H9 (cell line): Measurements from ENCODE around the gene SPDYE4. TPM values are rescaled to one million over a fixed set of nuclear protein-coding genes. Genes with fewer than 3 reads are reported as not detected.

Experiments
- DNase-seq: peaks from one replicate; pipeline ENCODE4 v3.0.0-alpha.2; 2017
- H2AFZ ChIP-seq: one replicate; pipeline ENCODE4 v1.6.1; 2013; ENCODE audit warnings: mild to moderate bottlenecking, low read length, control low read depth, moderate library complexity
- H2AK5ac ChIP-seq: 2 replicates; pipeline ENCODE4 v1.6.1; 2013; ENCODE audit warnings: low read length, control low read depth, mixed read lengths; ENCODE audit not compliant: insufficient read length
- H2BK120ac ChIP-seq: one replicate; pipeline ENCODE4 v1.6.1; 2013; ENCODE audit warnings: low read depth, mild to moderate bottlenecking, low read length, control low read depth, inconsistent platforms; ENCODE audit not compliant: poor library complexity, severe bottlenecking
- H2BK12ac ChIP-seq: 2 replicates; pipeline ENCODE4 v1.6.1; 2013; ENCODE audit warnings: low read length, control low read depth, mixed read lengths, low read depth; ENCODE audit not compliant: insufficient read length
- H2BK15ac ChIP-seq: 2 replicates; pipeline ENCODE4 v1.6.1; 2013; ENCODE audit warnings: low read depth, low read length, control low read depth
- H2BK20ac ChIP-seq: one replicate; pipeline ENCODE4 v1.6.1; 2013; ENCODE audit warnings: low read depth, mild to moderate bottlenecking, low read length, control low read depth, inconsistent platforms; ENCODE audit not compliant: poor library complexity, severe bottlenecking
- H2BK5ac ChIP-seq: 2 replicates; pipeline ENCODE4 v1.6.1; 2013; ENCODE audit warnings: low read length, control low read depth, mixed read lengths; ENCODE audit not compliant: insufficient read length
- H3K14ac ChIP-seq: 2 replicates; pipeline ENCODE4 v1.6.1; 2013; ENCODE audit warnings: low read length, control low read depth; ENCODE audit not compliant: insufficient read depth
- H3K18ac ChIP-seq: 2 replicates; pipeline ENCODE4 v1.6.1; 2013; ENCODE audit warnings: low read depth, mild to moderate bottlenecking, mixed read lengths, low read length, control low read depth; ENCODE audit not compliant: insufficient read length
- H3K23ac ChIP-seq: 2 replicates; pipeline ENCODE4 v1.6.1; 2013; ENCODE audit warnings: low read length, control low read depth, mixed read lengths, low read depth; ENCODE audit not compliant: insufficient read length
- H3K23me2 ChIP-seq: 2 replicates; pipeline ENCODE4 v1.6.1; 2013; ENCODE audit warnings: low read depth, mild to moderate bottlenecking, mixed read lengths, low read length, control low read depth; ENCODE audit not compliant: insufficient read length, poor library complexity, severe bottlenecking
- H3K27ac ChIP-seq: 2 replicates; pipeline ENCODE4 v1.5.1; 2013; ENCODE audit warnings: low read length, control low read depth, mixed read lengths, low read depth; ENCODE audit not compliant: insufficient read length
- H3K27me3 ChIP-seq: 2 replicates; pipeline ENCODE4 v1.6.1; 2013; ENCODE audit warnings: low read length, control low read depth, inconsistent platforms; ENCODE audit not compliant: insufficient read depth
- H3K4ac ChIP-seq: 2 replicates; pipeline ENCODE4 v1.6.1; 2013; ENCODE audit warnings: low read depth, mild to moderate bottlenecking, control low read depth, inconsistent platforms, low read length, moderate library complexity
- H3K4me1 ChIP-seq: 2 replicates; pipeline ENCODE4 v1.6.1; 2013; ENCODE audit warnings: low read length, control low read depth, inconsistent platforms; ENCODE audit not compliant: insufficient read depth
- H3K4me2 ChIP-seq: 2 replicates; pipeline ENCODE4 v1.6.1; 2013; ENCODE audit warnings: low read length, control low read depth, mixed read lengths; ENCODE audit not compliant: insufficient read length, insufficient read depth
- H3K56ac ChIP-seq: 2 replicates; pipeline ENCODE4 v1.6.1; 2013; ENCODE audit warnings: low read depth, mild to moderate bottlenecking, mixed read lengths, low read length, control low read depth; ENCODE audit not compliant: insufficient read length
- H3K79me1 ChIP-seq: 2 replicates; pipeline ENCODE4 v1.6.1; 2013; ENCODE audit warnings: low read depth, mild to moderate bottlenecking, moderate library complexity, low read length, control low read depth, inconsistent platforms; ENCODE audit not compliant: insufficient read depth, poor library complexity, severe bottlenecking
- H3K79me2 ChIP-seq: 2 replicates; pipeline ENCODE4 v1.6.1; 2013; ENCODE audit warnings: low read length, control low read depth, inconsistent platforms; ENCODE audit not compliant: insufficient read depth
- H3K9ac ChIP-seq: 2 replicates; pipeline ENCODE4 v1.6.1; 2013; ENCODE audit warnings: low read length, control low read depth, mixed read lengths; ENCODE audit not compliant: insufficient read length; ENCODE audit errors: extremely low read depth
- H3K9me3 ChIP-seq: one replicate; pipeline ENCODE4 v1.6.1; 2013; ENCODE audit warnings: low read depth, low read length, inconsistent platforms; ENCODE audit not compliant: control insufficient read depth
- H3T11ph ChIP-seq: one replicate; pipeline ENCODE4 v1.6.1; 2013; ENCODE audit warnings: mild to moderate bottlenecking, low read length, control low read depth, inconsistent platforms
- H4K20me1 ChIP-seq: one replicate; pipeline ENCODE4 v1.6.1; 2013; ENCODE audit not compliant: control insufficient read depth, insufficient read length, insufficient read depth
- H4K5ac ChIP-seq: 2 replicates; pipeline ENCODE4 v1.6.1; 2013; ENCODE audit warnings: low read depth, mild to moderate bottlenecking, mixed read lengths, low read length, control low read depth; ENCODE audit not compliant: insufficient read length
- H4K8ac ChIP-seq: replicated peaks from 2 replicates; pipeline ENCODE4 v1.6.1; 2013; ENCODE audit warnings: low read length, control low read depth, mixed read lengths, low read depth; ENCODE audit not compliant: insufficient read length
- H4K91ac ChIP-seq: 2 replicates; pipeline ENCODE4 v1.6.1; 2013; ENCODE audit warnings: low read depth, mild to moderate bottlenecking, moderate library complexity, mixed read lengths, low read length, control low read depth; ENCODE audit not compliant: insufficient read length
- H3K27ac Mint-ChIP-seq, 3 experiments: 2 replicates in 2 of 3; 3 replicates in 1 of 3; pipeline ENCODE4 v1.8.0; 2020 to 2021; ENCODE audit warnings: mixed read lengths in 3 of 3, mild to moderate bottlenecking in 1 of 3, moderate library complexity in 1 of 3
- H3K27me3 Mint-ChIP-seq: 2 replicates; pipeline ENCODE4 v1.8.0; 2021; ENCODE audit warnings: low read depth, mild to moderate bottlenecking, moderate library complexity, mixed read lengths
- H3K36me3 Mint-ChIP-seq, 3 experiments: 2 replicates in 2 of 3; 3 replicates in 1 of 3; pipeline ENCODE4 v1.8.0; 2020 to 2021; ENCODE audit warnings: low read depth in 3 of 3, mixed read lengths in 3 of 3; ENCODE audit not compliant: insufficient read depth in 1 of 3
- H3K4me1 Mint-ChIP-seq, 2 experiments: 2 replicates each; pipeline ENCODE4 v1.8.0; 2020; ENCODE audit warnings: mixed read lengths in 2 of 2
- H3K4me3 Mint-ChIP-seq, 2 experiments: 2 replicates in 1 of 2; 3 replicates in 1 of 2; pipeline ENCODE4 v1.8.0; 2020 to 2021; ENCODE audit warnings: mild to moderate bottlenecking in 2 of 2, mixed read lengths in 2 of 2, moderate library complexity in 1 of 2
- H3K9me3 Mint-ChIP-seq, 2 experiments: 2 replicates in 1 of 2; 3 replicates in 1 of 2; pipeline ENCODE4 v1.8.0; 2020; ENCODE audit warnings: mild to moderate bottlenecking in 2 of 2, mixed read lengths in 2 of 2, moderate library complexity in 1 of 2
- CTCF ChIP-seq: fragments of 200-600 bp; sonication (generic); conservative IDR thresholded peaks from 3 replicates; pipeline ENCODE4 v1.8.0; 2021; ENCODE audit warnings: antibody characterized with exemption, mild to moderate bottlenecking
- WGBS: extraction: QIAGEN DNeasy Blood & Tissue Kit; methylation state at CpG from one replicate; pipeline ENCODE4 v1.1.7; 2013; ENCODE audit warnings: missing lambda C conversion rate, low lambda C conversion rate, mixed read lengths; ENCODE audit not compliant: insufficient read length; ENCODE audit errors: extremely low coverage; 5-methylcytosine and 5-hydroxymethylcytosine counted together
- total RNA-seq: library from RNA; stranded (reverse); gene quantifications from 2 replicates; pipeline ENCODE4 v1.2.1, GENCODE V29; 2021

The SPDYE4 gene
- total RNA-seq, 1 experiment from 2014 or later: not detected

- Histone ChIP-seq H3K9me3 (no peaks in the 10 kb centered on the region), H2BK5ac (no peak overlapping the region), H4K91ac (no peak overlapping the region), H2BK120ac (no peak overlapping the region), H3K4me1 (no peaks in the 10 kb centered on the region), H3K23ac (no peak overlapping the region), H3K79me1 (no peaks in the 10 kb centered on the region), H3K9ac (no peak overlapping the region), H3T11ph (no peak overlapping the region), H2AFZ (no peak overlapping the region), H2BK20ac (no peak overlapping the region), H2AK5ac (no peak overlapping the region), H3K27ac (no peak overlapping the region), H4K8ac (no peak overlapping the region), H3K18ac (no peak overlapping the region), H3K23me2 (no peaks in the 10 kb centered on the region), H3K4me2 (no peak overlapping the region), H3K27me3 (no peaks in the 10 kb centered on the region), H3K14ac (no peak overlapping the region), H3K56ac (no peak overlapping the region), H2BK12ac (no peak overlapping the region), H3K79me2 (no peaks in the 10 kb centered on the region), H3K4ac (no peak overlapping the region), H2BK15ac (no peak overlapping the region), H4K5ac (no peak overlapping the region), H4K20me1 (no peaks in the 10 kb centered on the region)
- TF ChIP-seq CTCF: no peak
- H3K27me3 Mint-ChIP-seq: peaks cover 29% of the 10 kb centered on the region
- no peaks in the 10 kb centered on the region for H3K36me3 Mint-ChIP-seq
- no peak overlapping the region for H3K4me3 Mint-ChIP-seq
- no peak for DNase-seq
- no CpG with 5 or more reads among the region's 13 CpGs for WGBS
- no peak overlapping the region for H3K27ac Mint-ChIP-seq
- peaks cover 10 to 12% of the 10 kb centered on the region in 2 experiments for H3K4me1 Mint-ChIP-seq
- H3K9me3 Mint-ChIP-seq: peaks cover 3% of the 10 kb centered on the region in 2 experiments; a peak in 2 of 5 replicates
Observed at GRCh38 chr17:8757189-8757588, 1.2 kb downstream of the SPDYE4 start.
